Natural killer cell (primary cell): ENCODE measurements around the gene TPTE. TPM values are rescaled to one million over a fixed set of nuclear protein-coding genes. Genes with fewer than 3 reads are reported as not detected.
A peak's percentile ranks its signal among the peaks of the same experiment; 100 is the strongest.
"Not testable (repeated sequence)": the region's sequence is repeated elsewhere in the genome, so short reads cannot be mapped to it uniquely, and the experiment has no call there.

Source experiments
- ATAC-seq, 3 donors: fragments of 150-1000 bp in 2 of 3; fragments of 200-7000 bp in 1 of 3; cut with Tn5 transposase; 1 replicate in 1 of 3; 2 replicates in 2 of 3; pipeline ENCODE4 v1.10.0; 2021; ENCODE audit warnings: mild to moderate bottlenecking in 2 of 3, moderate library complexity in 2 of 3
- DNase-seq, 2 donors: peaks; one replicate each; pipeline versions ENCODE4 v3.0.0 to v3.0.0-alpha.2; 2013 to 2021; ENCODE audit warnings: mixed read lengths in 1 of 2
- H3K27ac ChIP-seq: one replicate; pipeline ENCODE4 v1.5.1; 2013; ENCODE audit warnings: mild to moderate bottlenecking, low read length
- H3K27me3 ChIP-seq: one replicate; pipeline ENCODE4 v1.6.1; 2013; ENCODE audit warnings: low read length; ENCODE audit not compliant: control insufficient read depth, insufficient read depth
- H3K36me3 ChIP-seq: one replicate; pipeline ENCODE4 v1.6.1; 2013; ENCODE audit warnings: low read length; ENCODE audit not compliant: control insufficient read depth, insufficient read depth
- H3K4me1 ChIP-seq: one replicate; pipeline ENCODE4 v1.6.1; 2013; ENCODE audit warnings: low read length; ENCODE audit not compliant: control insufficient read depth, insufficient read depth
- H3K4me3 ChIP-seq: one replicate; pipeline ENCODE4 v1.5.1; 2013; ENCODE audit warnings: low read length
- H3K9me3 ChIP-seq: one replicate; pipeline ENCODE4 v1.6.1; 2013; ENCODE audit warnings: low read length; ENCODE audit not compliant: control insufficient read depth, insufficient read depth
- H3K27ac Mint-ChIP-seq, 2 donors: one replicate each; pipeline ENCODE4 v1.8.0; 2022; ENCODE audit warnings: mild to moderate bottlenecking in 2 of 2, mixed read lengths in 2 of 2, moderate library complexity in 1 of 2
- H3K27me3 Mint-ChIP-seq, 2 donors: one replicate each; pipeline ENCODE4 v1.8.0; 2022; ENCODE audit warnings: low read depth in 2 of 2, mixed read lengths in 2 of 2
- H3K36me3 Mint-ChIP-seq: one replicate; pipeline ENCODE4 v1.8.0; 2022; ENCODE audit warnings: mixed read lengths
- H3K4me1 Mint-ChIP-seq, 2 donors: one replicate each; pipeline ENCODE4 v1.8.0; 2022; ENCODE audit warnings: mixed read lengths in 2 of 2
- H3K4me3 Mint-ChIP-seq: one replicate; pipeline ENCODE4 v1.8.0; 2022; ENCODE audit warnings: mild to moderate bottlenecking, moderate library complexity, mixed read lengths
- H3K9me3 Mint-ChIP-seq, 2 donors: one replicate each; pipeline ENCODE4 v1.8.0; 2022; ENCODE audit warnings: mixed read lengths in 2 of 2
- CTCF ChIP-seq: fragments of 200-600 bp; IDR thresholded peaks from one replicate; pipeline ENCODE4 v1.8.0; 2022; ENCODE audit warnings: antibody characterized with exemption
- WGBS: methylation state at CpG from one replicate; pipeline ENCODE4 v1.1.7; 2013; ENCODE audit warnings: missing lambda C conversion rate; ENCODE audit not compliant: insufficient coverage; 5-methylcytosine and 5-hydroxymethylcytosine counted together
- intact Hi-C: fragments of 100-400 bp; cut with micrococcal nuclease; formaldehyde crosslinking; loops from one replicate; pipeline ENCODE4 v1.14.2; 2022
- total RNA-seq, 4 donors: library from RNA; stranded (reverse); fragments of 120-200 nt in 1 of 4; gene quantifications; one replicate each; pipeline versions ENCODE4 v1.2.3 to v1.2.4, GENCODE V29; 2013 to 2022

Gene TPTE
- total RNA-seq, 3 donors from 2014 or later (not counting 1 experiment from before 2014, with no cell fraction given) = not detected

GRCh38 chr21:10511116-10511515, 10.3 kb upstream of the TPTE start:
- no peak for TF ChIP-seq CTCF
- Mint-ChIP-seq H3K27me3 (no peaks in the 10 kb centered on the region), H3K36me3 (peaks cover 7% of the 10 kb centered on the region), H3K4me3 (no peak overlapping the region), H3K9me3 (peaks cover 10 to 19% of the 10 kb centered on the region in 2 donors), H3K27ac (no peak overlapping the region), H3K4me1 (no peaks in the 10 kb centered on the region)
- H3K4me3 ChIP-seq = no peak overlapping the region
- WGBS = 64% methylated on average over 6 of the region's 6 CpGs
- H3K27ac ChIP-seq = no peak overlapping the region
- no peaks in the 10 kb centered on the region for H3K27me3 ChIP-seq
- DNase-seq = no peak
- peaks cover 10% of the 10 kb centered on the region for H3K9me3 ChIP-seq
- H3K4me1 ChIP-seq = no peaks in the 10 kb centered on the region
- no peaks in the 10 kb centered on the region for H3K36me3 ChIP-seq
- no peak for ATAC-seq
- intact Hi-C loops = no loop called here

- H3K27me3 Mint-ChIP-seq, H3K4me3 Mint-ChIP-seq, H3K36me3 ChIP-seq, DNase-seq, H3K4me3 ChIP-seq, intact Hi-C loops, H3K27ac ChIP-seq, ATAC-seq, H3K27ac Mint-ChIP-seq, H3K4me1 ChIP-seq, H3K4me1 Mint-ChIP-seq, H3K27me3 ChIP-seq: not testable (repeated sequence)
- Mint-ChIP-seq H3K9me3 (peaks cover 14 to 34% of the 10 kb centered on the region in 2 donors), H3K36me3 (peaks cover 10% of the 10 kb centered on the region)
- WGBS = 88% methylated on average over 2 of the region's 3 CpGs
- peaks cover 34% of the 10 kb centered on the region for H3K9me3 ChIP-seq
Measured at GRCh38 chr21:10516889-10517288, 4.5 kb upstream of the TPTE start.

GRCh38 chr21:10517904-10518303, 3.5 kb upstream of the TPTE start:
- H3K4me1 Mint-ChIP-seq, H3K4me3 Mint-ChIP-seq, H3K36me3 ChIP-seq, H3K27ac Mint-ChIP-seq, DNase-seq, ATAC-seq, H3K27ac ChIP-seq, H3K27me3 Mint-ChIP-seq, H3K27me3 ChIP-seq, H3K4me1 ChIP-seq, intact Hi-C loops, H3K4me3 ChIP-seq: not testable (repeated sequence)
- 83% methylated on average over 10 of the region's 10 CpGs for WGBS
- Mint-ChIP-seq H3K9me3 (peaks cover 14 to 34% of the 10 kb centered on the region in 2 donors), H3K36me3 (peaks cover 17% of the 10 kb centered on the region)
- peaks cover 29% of the 10 kb centered on the region for H3K9me3 ChIP-seq

GRCh38 chr21:10521835-10522500, 585 bp downstream of the TPTE start:
- intact Hi-C loops, DNase-seq, H3K27me3 Mint-ChIP-seq, H3K27ac ChIP-seq, H3K27ac Mint-ChIP-seq, H3K4me3 Mint-ChIP-seq, H3K4me1 ChIP-seq, H3K4me1 Mint-ChIP-seq, H3K27me3 ChIP-seq, H3K4me3 ChIP-seq, H3K36me3 ChIP-seq: not testable (repeated sequence)
- H3K36me3 Mint-ChIP-seq = peaks cover 25% of the 10 kb centered on the region
- H3K9me3 ChIP-seq = peaks cover 32% of the 10 kb centered on the region
- 66% methylated on average over 75 of the region's 75 CpGs for WGBS
- H3K9me3 Mint-ChIP-seq = peaks cover 6 to 21% of the 10 kb centered on the region in 2 donors
- ATAC-seq = peak; percentile 29 to 54 (median 31)

DNA sequence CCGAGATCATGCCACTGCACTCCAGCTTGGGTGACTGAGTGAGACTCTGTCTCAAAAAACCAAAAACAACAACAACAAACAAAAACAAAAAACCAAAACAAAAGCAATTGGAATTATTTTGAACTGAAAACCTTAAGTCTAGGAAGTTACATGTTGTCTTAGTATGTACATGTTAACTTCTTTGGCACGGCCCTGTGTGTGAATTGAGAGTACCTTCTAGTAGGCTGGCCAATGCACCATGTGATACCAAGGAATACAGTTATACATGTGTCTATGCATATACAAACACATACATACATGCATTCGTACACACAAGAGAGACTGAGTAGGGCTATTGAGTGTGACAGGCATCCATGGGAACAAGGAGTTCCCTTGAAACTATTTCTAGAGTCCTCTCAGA, 18.6 kb downstream of the TPTE start:
- DNase-seq (no peak), ATAC-seq (no peak)
- H3K36me3 Mint-ChIP-seq = no peaks in the 10 kb centered on the region
- Histone ChIP-seq H3K9me3 (peaks cover 16% of the 10 kb centered on the region), H3K36me3 (no peaks in the 10 kb centered on the region), H3K27me3 (no peaks in the 10 kb centered on the region), H3K27ac (no peak overlapping the region), H3K4me3 (no peak overlapping the region), H3K4me1 (no peaks in the 10 kb centered on the region)
- no peak for TF ChIP-seq CTCF
- WGBS = 80% methylated on average over 3 of the region's 3 CpGs
- H3K9me3 Mint-ChIP-seq = peaks cover 3 to 6% of the 10 kb centered on the region in 2 donors
- no peaks in the 10 kb centered on the region for H3K27me3 Mint-ChIP-seq
- H3K27ac Mint-ChIP-seq = no peak overlapping the region
- no peak overlapping the region for H3K4me3 Mint-ChIP-seq
- intact Hi-C loops = no loop called here
- H3K4me1 Mint-ChIP-seq = no peaks in the 10 kb centered on the region

- peaks cover 13 to 16% of the 10 kb centered on the region in 2 donors for H3K9me3 Mint-ChIP-seq
- H3K4me1 Mint-ChIP-seq, H3K27me3 ChIP-seq, H3K4me1 ChIP-seq, H3K27ac ChIP-seq, H3K4me3 Mint-ChIP-seq, H3K27ac Mint-ChIP-seq, H3K27me3 Mint-ChIP-seq, ATAC-seq, H3K36me3 ChIP-seq, H3K4me3 ChIP-seq, intact Hi-C loops, DNase-seq: not testable (repeated sequence)
- WGBS = 88% methylated on average over 9 of the region's 9 CpGs
- H3K9me3 ChIP-seq = peaks cover 25% of the 10 kb centered on the region
- peaks cover 21% of the 10 kb centered on the region for H3K36me3 Mint-ChIP-seq
Measured at GRCh38 chr21:10544376-10544775, 23.0 kb downstream of the TPTE start.
